Measurements from ENCODE around the gene OR2A12.

- TF ChIP-seq CTCF (IDR thresholded peaks at IDR 0.05): no peak
- TF ChIP-seq POLR2A (IDR thresholded peaks at IDR 0.05): no peak
Measured at GRCh38 chr7:144142187-144142586, 56.1 kb downstream of the OR2A12 start.
